GM12892 (cell line): ENCODE data around the gene NCR1.
"Not testable (repeated sequence)": the region's sequence is repeated elsewhere in the genome, so short reads cannot be mapped to it uniquely, and the experiment has no call there.

Experiments
- POLR2A ChIP-seq: IDR thresholded peaks from 2 replicates; pipeline ENCODE4 v1.6.1; 2011; ENCODE audit warnings: low read depth, low read length, control low read depth
- POLR2AphosphoS5 ChIP-seq: IDR thresholded peaks from 2 replicates; pipeline ENCODE4 v1.6.1; 2011; ENCODE audit warnings: low read depth, low read length, control low read depth
- TAF1 ChIP-seq: IDR thresholded peaks from 2 replicates; pipeline ENCODE4 v1.6.1; 2011; ENCODE audit warnings: low read depth, mild to moderate bottlenecking, control low read depth, low read length, borderline replicate concordance

- not testable (repeated sequence) for TF ChIP-seq POLR2A, POLR2AphosphoS5, TAF1
These were observed 14.0 kb downstream of the NCR1 start for GRCh38 chr19:54919646-54920563.
